Upper lobe of right lung (tissue), 1 donor: ENCODE measurements around the gene CRYGD. TPM values are rescaled to one million over a fixed set of nuclear protein-coding genes. Genes with fewer than 3 reads are reported as not detected.
A peak's percentile ranks its signal among the peaks of the same experiment; 100 is the strongest.

ENCODE experiments used
- ATAC-seq: fragments of 200-7000 bp; cut with Tn5 transposase; one replicate; pipeline ENCODE4 v1.9.1; 2020; ENCODE audit warnings: mild to moderate bottlenecking, moderate library complexity
- DNase-seq: peaks from one replicate; pipeline ENCODE4 v3.0.0-alpha.2; 2020
- H3K27ac ChIP-seq: fragments of 200-600 bp; one replicate; pipeline ENCODE4 v1.8.0; 2022
- H3K27me3 ChIP-seq: fragments of 200-600 bp; one replicate; pipeline ENCODE4 v1.8.0; 2022; ENCODE audit warnings: mild to moderate bottlenecking
- H3K36me3 ChIP-seq: fragments of 200-600 bp; one replicate; pipeline ENCODE4 v1.8.0; 2022
- H3K4me1 ChIP-seq: fragments of 200-600 bp; one replicate; pipeline ENCODE4 v1.8.0; 2022
- H3K4me3 ChIP-seq: fragments of 200-600 bp; one replicate; pipeline ENCODE4 v1.8.0; 2022; ENCODE audit warnings: mild to moderate bottlenecking
- H3K9me3 ChIP-seq: fragments of 200-600 bp; one replicate; pipeline ENCODE4 v1.8.0; 2022
- intact Hi-C: fragments of 100-400 bp; cut with DNase I; formaldehyde crosslinking; loops from one replicate; pipeline ENCODE4 v1.11.0; 2022
- total RNA-seq: library from RNA; stranded (reverse); fragmentation: NEBNext Ultra II Directional; extraction: Animal tissue kit (Norgen Biotek cat#: 25700); gene quantifications from one replicate; pipeline ENCODE4 v1.2.1, GENCODE V29; 2021
- TF ChIP-seq, protein P1 (sequence below): fragments of 200-600 bp; IDR thresholded peaks from one replicate; pipeline ENCODE4 v1.8.0; 2022; ENCODE audit warnings: antibody characterized with exemption
- donor health status: DM: no; HTN: yes; CAD: no; lungs with severe emphysema.

The CRYGD gene
- total RNA-seq, 1 donor from 2014 or later, result not detected

DNA sequence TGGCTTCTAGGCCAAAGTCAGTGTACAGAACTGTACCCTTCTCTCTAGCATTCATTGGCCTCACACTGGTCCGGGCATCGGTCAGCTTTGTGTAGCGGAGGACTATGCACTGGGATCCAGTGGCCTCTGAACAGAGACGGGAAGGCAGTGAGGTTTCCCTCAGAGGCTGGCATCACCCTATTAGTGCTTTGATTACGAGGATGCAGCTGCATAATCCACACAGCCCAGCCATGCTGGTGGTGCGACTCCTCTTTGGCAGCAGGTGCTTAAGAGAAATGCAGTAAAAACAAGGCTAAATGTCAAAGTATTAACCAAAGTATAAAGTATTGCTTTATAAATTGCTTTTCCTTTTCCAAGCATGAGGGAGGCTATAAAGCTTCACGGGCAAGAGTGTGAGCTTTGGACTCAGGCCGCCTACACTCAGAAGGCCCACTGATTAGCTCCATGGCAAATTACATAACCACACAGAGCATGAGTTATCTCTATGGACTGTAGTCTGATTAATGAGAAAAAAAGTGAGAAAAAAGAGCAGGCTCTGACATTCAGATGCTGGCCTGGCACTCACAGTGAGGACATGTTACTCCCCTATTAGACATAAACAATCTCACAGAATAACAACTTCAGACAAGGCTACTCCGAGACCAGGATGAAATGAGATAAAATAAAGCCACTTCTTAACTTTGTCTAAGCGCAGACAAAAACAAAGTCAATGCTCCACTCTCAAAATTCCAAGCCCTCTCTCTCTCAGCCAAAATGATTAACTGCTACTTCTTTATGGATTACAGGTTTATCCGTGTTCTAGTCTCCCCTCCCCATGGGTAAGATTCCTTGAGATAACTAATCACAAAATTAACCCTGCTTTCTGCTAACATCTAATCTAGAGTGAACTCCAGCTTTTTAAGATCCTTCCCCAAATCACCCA, 11.7 kb upstream of the CRYGD start:
- no peaks in the 10 kb centered on the region for H3K4me1 ChIP-seq
- intact Hi-C loops, result no loop called here
- no peaks in the 10 kb centered on the region for H3K36me3 ChIP-seq
- DNase-seq, result no peak
- no peaks in the 10 kb centered on the region for H3K9me3 ChIP-seq
- no peak overlapping the region for H3K4me3 ChIP-seq
- TF ChIP-seq, protein P1, sequence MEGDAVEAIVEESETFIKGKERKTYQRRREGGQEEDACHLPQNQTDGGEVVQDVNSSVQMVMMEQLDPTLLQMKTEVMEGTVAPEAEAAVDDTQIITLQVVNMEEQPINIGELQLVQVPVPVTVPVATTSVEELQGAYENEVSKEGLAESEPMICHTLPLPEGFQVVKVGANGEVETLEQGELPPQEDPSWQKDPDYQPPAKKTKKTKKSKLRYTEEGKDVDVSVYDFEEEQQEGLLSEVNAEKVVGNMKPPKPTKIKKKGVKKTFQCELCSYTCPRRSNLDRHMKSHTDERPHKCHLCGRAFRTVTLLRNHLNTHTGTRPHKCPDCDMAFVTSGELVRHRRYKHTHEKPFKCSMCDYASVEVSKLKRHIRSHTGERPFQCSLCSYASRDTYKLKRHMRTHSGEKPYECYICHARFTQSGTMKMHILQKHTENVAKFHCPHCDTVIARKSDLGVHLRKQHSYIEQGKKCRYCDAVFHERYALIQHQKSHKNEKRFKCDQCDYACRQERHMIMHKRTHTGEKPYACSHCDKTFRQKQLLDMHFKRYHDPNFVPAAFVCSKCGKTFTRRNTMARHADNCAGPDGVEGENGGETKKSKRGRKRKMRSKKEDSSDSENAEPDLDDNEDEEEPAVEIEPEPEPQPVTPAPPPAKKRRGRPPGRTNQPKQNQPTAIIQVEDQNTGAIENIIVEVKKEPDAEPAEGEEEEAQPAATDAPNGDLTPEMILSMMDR, result no peak
- peak; percentile 13 for ATAC-seq
- no peak overlapping the region for H3K27ac ChIP-seq
- H3K27me3 ChIP-seq, result no peaks in the 10 kb centered on the region

DNA sequence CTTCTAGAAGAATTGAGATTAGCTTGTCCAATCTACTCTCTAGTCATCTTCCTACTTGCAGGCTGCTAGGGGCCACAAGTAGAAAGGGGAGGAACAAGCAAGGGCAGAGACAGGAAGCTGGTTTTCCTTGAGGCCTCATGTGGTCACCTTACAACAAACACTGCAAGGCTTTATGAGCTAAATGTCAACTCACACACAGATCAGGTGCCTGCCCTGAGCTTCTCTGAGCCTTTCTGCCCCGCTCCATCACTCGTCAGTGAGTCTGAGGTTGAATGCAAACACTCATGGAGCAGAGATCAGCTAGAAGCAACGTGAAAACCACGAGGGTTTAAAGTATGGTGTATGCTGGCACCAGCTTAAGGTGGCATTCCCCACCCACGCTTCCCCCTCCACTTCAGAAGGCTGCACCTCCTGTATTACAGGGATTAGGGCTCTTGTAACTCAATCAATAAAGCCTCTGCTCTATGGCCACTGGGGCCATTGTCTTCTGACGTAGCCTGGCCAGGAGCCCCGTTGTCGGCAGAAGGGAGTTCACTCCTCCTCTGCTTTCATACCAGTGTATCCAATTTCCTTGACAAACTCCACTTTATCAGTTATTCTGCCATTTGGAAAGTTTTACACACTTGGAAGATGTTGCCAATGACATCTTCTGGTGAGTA, 10.7 kb upstream of the CRYGD start:
- H3K27me3 ChIP-seq, result no peaks in the 10 kb centered on the region
- H3K27ac ChIP-seq, result no peak overlapping the region
- ATAC-seq, result peak; percentile 22
- TF ChIP-seq, protein P1, result no peak
- no peak overlapping the region for H3K4me3 ChIP-seq
- no peaks in the 10 kb centered on the region for H3K9me3 ChIP-seq
- H3K36me3 ChIP-seq, result no peaks in the 10 kb centered on the region
- H3K4me1 ChIP-seq, result no peaks in the 10 kb centered on the region
- no peak for DNase-seq
- intact Hi-C loops, result no loop called here

DNA sequence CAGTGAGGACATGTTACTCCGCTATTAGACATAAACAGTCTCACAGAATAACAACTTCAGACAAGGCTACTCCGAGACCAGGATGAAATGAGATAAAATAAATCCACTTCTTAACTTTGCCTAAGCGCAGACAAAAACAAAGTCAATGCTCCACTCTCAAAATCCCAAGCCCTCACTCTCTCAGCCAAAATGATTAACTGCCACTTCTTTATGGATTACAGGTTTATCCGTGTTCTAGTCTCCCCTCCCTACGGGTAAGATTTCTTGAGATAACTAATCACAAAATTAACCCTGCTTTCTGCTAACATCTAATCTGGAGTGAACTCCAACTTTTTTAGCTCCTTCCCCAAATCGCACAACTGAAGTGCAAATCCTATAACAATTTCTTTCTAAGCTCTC, 6.4 kb upstream of the CRYGD start:
- H3K4me1 ChIP-seq, result no peaks in the 10 kb centered on the region
- TF ChIP-seq, protein P1, result no peak
- ATAC-seq (no peak), DNase-seq (no peak)
- H3K27me3 ChIP-seq, result peaks cover 5% of the 10 kb centered on the region
- no peaks in the 10 kb centered on the region for H3K9me3 ChIP-seq
- no peak overlapping the region for H3K4me3 ChIP-seq
- H3K27ac ChIP-seq, result no peak overlapping the region
- H3K36me3 ChIP-seq, result no peaks in the 10 kb centered on the region
- intact Hi-C loops, result no loop called here

DNA sequence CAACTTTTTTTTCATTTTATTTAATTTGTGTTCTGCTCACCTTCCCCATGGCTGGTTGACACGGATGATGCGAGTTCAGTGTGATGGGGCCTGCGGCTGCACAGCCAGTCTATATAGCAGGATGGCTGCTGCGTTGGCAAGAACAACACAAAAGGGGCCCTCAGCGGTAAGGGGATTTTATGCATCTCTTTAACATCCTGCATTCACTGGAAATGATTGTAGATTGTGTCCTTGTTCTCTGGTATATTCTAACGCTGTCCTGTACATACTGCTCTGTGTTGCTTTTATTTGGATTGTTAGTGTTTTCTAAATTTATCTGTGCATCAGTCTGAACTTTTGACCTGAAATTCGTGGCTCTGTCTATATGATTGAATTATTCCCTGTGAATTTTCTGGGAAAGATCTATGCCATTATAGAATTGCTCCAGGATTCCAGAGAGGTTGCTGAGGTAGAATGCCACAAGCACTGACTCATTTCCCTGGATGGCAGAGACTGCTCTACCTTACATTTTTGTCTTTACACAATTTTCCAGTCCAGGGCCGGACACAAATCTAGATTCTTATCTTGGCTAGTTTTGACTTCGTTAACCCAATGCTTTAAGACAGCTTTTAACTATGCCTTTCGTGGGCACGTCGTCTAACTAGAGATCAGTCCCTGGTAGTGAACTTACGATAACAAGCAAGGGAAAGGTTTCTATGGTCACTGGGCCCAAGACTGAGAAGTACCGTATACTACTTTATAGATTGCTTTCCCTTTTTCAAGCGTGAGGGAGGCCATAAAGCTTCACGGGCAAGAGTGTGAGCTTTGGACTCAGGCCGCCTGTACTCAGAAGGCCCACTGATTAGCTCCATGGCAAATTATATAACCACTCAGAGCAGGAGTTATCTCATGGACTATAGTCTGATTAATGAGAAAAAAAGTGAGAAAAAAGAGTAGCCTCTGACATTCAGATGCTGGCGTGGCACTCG, 5.7 kb upstream of the CRYGD start, which contains the start of gene CRYGC:
Gene CRYGC, minus strand, starts transcription at position 85 of the 968 bp plus-strand sequence. Its CDS starts 36 bp downstream, at position 49.
- DNase-seq, result no peak
- intact Hi-C loops, result no loop called here
- ATAC-seq, result no peak
- Histone ChIP-seq H3K27me3 (peaks cover 9% of the 10 kb centered on the region), H3K36me3 (no peaks in the 10 kb centered on the region), H3K4me3 (no peak within 1 kb of the TSS), H3K4me1 (no peaks in the 10 kb centered on the region), H3K9me3 (no peaks in the 10 kb centered on the region), H3K27ac (no peak within 1 kb of the TSS)
- TF ChIP-seq, protein P1, result no peak

DNA sequence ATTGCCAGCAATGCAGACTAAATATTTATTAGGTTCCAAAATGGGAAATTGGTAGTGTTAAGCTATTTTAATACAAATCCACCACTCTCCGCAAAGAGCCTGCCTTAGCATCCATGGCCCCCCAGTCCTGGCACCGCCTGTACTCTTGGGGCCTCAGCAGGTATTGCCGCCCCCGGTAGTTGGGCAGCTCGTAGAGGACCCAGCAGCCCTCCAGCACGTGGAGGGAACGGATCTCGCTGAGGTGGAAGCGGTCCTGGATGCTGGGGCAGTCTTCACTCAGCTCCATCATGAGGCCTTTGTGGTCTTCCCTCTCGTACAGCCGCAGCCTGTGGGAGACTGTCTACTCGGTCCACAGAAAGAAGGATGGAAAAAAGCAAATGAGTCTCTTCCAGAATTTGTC, 3.8 kb upstream of the CRYGD start:
- H3K36me3 ChIP-seq, result no peaks in the 10 kb centered on the region
- peaks cover 28% of the 10 kb centered on the region for H3K27me3 ChIP-seq
- H3K27ac ChIP-seq, result no peak overlapping the region
- TF ChIP-seq, protein P1, result no peak
- DNase-seq (no peak), ATAC-seq (no peak)
- H3K4me3 ChIP-seq, result no peak overlapping the region
- intact Hi-C loops, result no loop called here
- H3K4me1 ChIP-seq, result no peaks in the 10 kb centered on the region
- no peaks in the 10 kb centered on the region for H3K9me3 ChIP-seq
